GM12892 (cell line): ENCODE measurements around the gene GABPB1.

ENCODE experiments used
- POLR2AphosphoS5 ChIP-seq: IDR thresholded peaks from 2 replicates; pipeline ENCODE4 v1.6.1; 2011; ENCODE audit warnings: low read depth, low read length, control low read depth
- TAF1 ChIP-seq: IDR thresholded peaks from 2 replicates; pipeline ENCODE4 v1.6.1; 2011; ENCODE audit warnings: low read depth, mild to moderate bottlenecking, control low read depth, low read length, borderline replicate concordance

DNA sequence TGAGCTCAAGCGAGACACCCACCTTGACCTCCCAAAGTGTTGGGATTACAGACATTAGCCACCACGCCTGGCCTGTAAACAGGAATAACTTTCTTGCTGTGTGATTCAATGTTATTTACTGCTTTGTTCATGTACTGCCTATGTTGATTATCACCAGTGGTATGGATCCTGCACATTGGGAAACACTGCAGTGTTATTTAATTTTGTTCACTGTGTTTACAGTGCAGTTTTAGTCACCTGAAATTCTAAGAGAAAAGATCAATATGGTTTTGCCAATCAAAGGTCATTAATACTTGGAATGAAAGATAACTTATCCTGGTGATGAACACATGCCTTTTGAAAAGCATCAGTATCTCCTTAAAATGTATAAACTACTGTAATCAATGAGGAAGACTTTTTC, 8.6 kb upstream of the GABPB1 start:
- TF ChIP-seq TAF1 (no peak), POLR2AphosphoS5 (no peak)
